ENCODE data around the gene PRELP.

- TF ChIP-seq CTCF (IDR thresholded peaks at IDR 0.05): no peak
- no peak for TF ChIP-seq POLR2AphosphoS5 (IDR thresholded peaks at IDR 0.05; ENCODE audit: insufficient read depth in 1 of 2, low read depth in 1 of 2)
- TF ChIP-seq POLR2A (IDR thresholded peaks at IDR 0.05): no peak
Measured at GRCh38 chr1:203517426-203518110, 42.0 kb downstream of the PRELP start.
